IMR-90 (cell line): ENCODE results near the gene TPSG1. TPM values are rescaled to one million over a fixed set of nuclear protein-coding genes. Genes with fewer than 3 reads are reported as not detected.

Experiments used
- ATAC-seq: fragments of 200-7000 bp; cut with Tn5 transposase; 2 replicates; pipeline ENCODE4 v1.9.1; 2020; ENCODE audit warnings: low read depth, mild to moderate bottlenecking, moderate library complexity
- BruUV-seq: library from RNA; stranded (reverse); fragments of 400-500 nt; replicated peaks from 2 replicates; lab custom pipeline; 2021; lab: Mats Ljungman, UMichigan
- CTCF ChIA-PET: fragments of 300-600 bp; formaldehyde crosslinking; extraction: SDS; loops from one replicate; lab custom pipeline; 2021; ENCODE audit warnings: antibody characterized with exemption; lab: Yijun Ruan, JAX
- POLR2A ChIA-PET: fragments of 300-600 bp; sonication (Branson Sonifier 250); formaldehyde crosslinking; loops from one replicate; lab custom pipeline; 2022; ENCODE audit warnings: antibody characterized with exemption; ENCODE audit not compliant: unreplicated experiment; lab: Charles Lee
- DNase-seq: peaks from one replicate; pipeline ENCODE4 v3.0.0; 2013
- H2AFZ ChIP-seq: replicated peaks from 2 replicates; pipeline ENCODE3; 2013; ENCODE audit warnings: low read length, mild to moderate bottlenecking; ENCODE audit not compliant: poor library complexity
- H2AK5ac ChIP-seq: 2 replicates; pipeline ENCODE4 v1.6.1; 2013; ENCODE audit warnings: low read depth, low read length, inconsistent platforms
- H2AK9ac ChIP-seq: replicated peaks from 2 replicates; pipeline ENCODE3; 2013; ENCODE audit warnings: mild to moderate bottlenecking, low read depth, low read length, moderate library complexity; ENCODE audit not compliant: poor library complexity
- H2BK120ac ChIP-seq: 2 replicates; pipeline ENCODE4 v1.6.1; 2013; ENCODE audit warnings: low read depth, low read length, inconsistent platforms
- H2BK15ac ChIP-seq: 3 replicates; pipeline ENCODE4 v1.6.1; 2013; ENCODE audit warnings: low read depth, low read length, inconsistent platforms
- H2BK20ac ChIP-seq: 2 replicates; pipeline ENCODE4 v1.6.1; 2013; ENCODE audit warnings: low read depth, mild to moderate bottlenecking, inconsistent platforms, low read length, moderate library complexity
- H2BK5ac ChIP-seq: 2 replicates; pipeline ENCODE4 v1.6.1; 2013; ENCODE audit warnings: mild to moderate bottlenecking, low read depth, low read length, inconsistent platforms; ENCODE audit not compliant: poor library complexity, severe bottlenecking
- H3K14ac ChIP-seq: replicated peaks from 2 replicates; pipeline ENCODE4 v1.6.1; 2013; ENCODE audit warnings: low read depth, low read length, inconsistent platforms
- H3K18ac ChIP-seq: 2 replicates; pipeline ENCODE4 v1.6.1; 2013; ENCODE audit warnings: low read depth, low read length, control low read depth
- H3K23ac ChIP-seq: 2 replicates; pipeline ENCODE4 v1.6.1; 2013; ENCODE audit warnings: low read depth, low read length, inconsistent platforms
- H3K27ac ChIP-seq: 2 replicates; pipeline ENCODE4 v1.5.1; 2013; ENCODE audit warnings: mild to moderate bottlenecking, control low read depth, low read length; ENCODE audit not compliant: insufficient read depth
- H3K27me3 ChIP-seq: 2 replicates; pipeline ENCODE4 v1.6.1; 2013; ENCODE audit warnings: low read length; ENCODE audit not compliant: control insufficient read depth, insufficient read depth
- H3K36me3 ChIP-seq: 2 replicates; pipeline ENCODE4 v1.6.1; 2013; ENCODE audit warnings: low read length, mixed read lengths; ENCODE audit not compliant: control insufficient read depth, insufficient read depth
- H3K4ac ChIP-seq: 2 replicates; pipeline ENCODE4 v1.6.1; 2013; ENCODE audit warnings: low read depth, low read length, inconsistent platforms
- H3K4me1 ChIP-seq: 2 replicates; pipeline ENCODE4 v1.6.1; 2013; ENCODE audit warnings: low read length, mixed read lengths; ENCODE audit not compliant: control insufficient read depth, insufficient read depth
- H3K4me2 ChIP-seq: 2 replicates; pipeline ENCODE4 v1.6.1; 2013; ENCODE audit warnings: low read depth, mild to moderate bottlenecking, control low read depth, low read length, moderate library complexity
- H3K4me3 ChIP-seq: 2 replicates; pipeline ENCODE4 v1.5.1; 2013; ENCODE audit warnings: low read depth, mild to moderate bottlenecking, control low read depth, low read length, moderate library complexity; ENCODE audit not compliant: insufficient read depth
- H3K56ac ChIP-seq: 2 replicates; pipeline ENCODE4 v1.6.1; 2013; ENCODE audit warnings: low read length, inconsistent platforms; ENCODE audit not compliant: insufficient read depth; ENCODE audit errors: extremely low read depth
- H3K79me1 ChIP-seq, 2 experiments: 2 replicates each; pipeline ENCODE4 v1.6.1; 2013; ENCODE audit warnings: low read length in 2 of 2, inconsistent platforms in 1 of 2, low read depth in 1 of 2
- H3K9ac ChIP-seq: 2 replicates; pipeline ENCODE4 v1.6.1; 2013; ENCODE audit warnings: low read depth, low read length, control low read depth
- H3K9me1 ChIP-seq: 2 replicates; pipeline ENCODE4 v1.6.1; 2013; ENCODE audit warnings: low read length, inconsistent platforms; ENCODE audit not compliant: insufficient read depth
- H3K9me3 ChIP-seq: 2 replicates; pipeline ENCODE4 v1.6.1; 2013; ENCODE audit warnings: low read length; ENCODE audit not compliant: control insufficient read depth, insufficient read depth
- H4K20me1 ChIP-seq: 2 replicates; pipeline ENCODE4 v1.6.1; 2013; ENCODE audit warnings: low read length, inconsistent platforms; ENCODE audit not compliant: insufficient read depth
- H4K5ac ChIP-seq: 2 replicates; pipeline ENCODE4 v1.6.1; 2013; ENCODE audit warnings: mild to moderate bottlenecking, low read depth, low read length, control low read depth
- H4K8ac ChIP-seq, 2 experiments: 2 replicates each; pipeline ENCODE4 v1.6.1; 2013; ENCODE audit warnings: low read depth in 2 of 2, low read length in 2 of 2, control low read depth in 1 of 2, inconsistent platforms in 1 of 2
- H4K91ac ChIP-seq: 2 replicates; pipeline ENCODE4 v1.6.1; 2013; ENCODE audit warnings: low read depth, low read length, inconsistent platforms; ENCODE audit not compliant: insufficient read depth
- BHLHE40 ChIP-seq: fragments of 150-350 bp; IDR thresholded peaks from 2 replicates; pipeline ENCODE4 v1.6.1; 2016; ENCODE audit warnings: mild to moderate bottlenecking, low read depth, low read length
- CEBPB ChIP-seq: IDR thresholded peaks from 2 replicates; pipeline ENCODE4 v1.6.1; 2012; ENCODE audit warnings: low read depth, low read length, improper control_type of control experiment
- CHD1 ChIP-seq: IDR thresholded peaks from 2 replicates; pipeline ENCODE4 v1.6.1; 2012; ENCODE audit warnings: low read depth, low read length, improper control_type of control experiment
- CTCF ChIP-seq: conservative IDR thresholded peaks from 2 replicates; pipeline ENCODE4 v1.5.1; 2012; ENCODE audit warnings: mild to moderate bottlenecking, low read depth, low read length, improper control_type of control experiment
- FOS ChIP-seq: fragments of 150-350 bp; IDR thresholded peaks from 2 replicates; pipeline ENCODE4 v1.6.1; 2016; ENCODE audit warnings: low read depth, low read length
- MAFK ChIP-seq: IDR thresholded peaks from 2 replicates; pipeline ENCODE4 v1.6.1; 2012; ENCODE audit warnings: low read depth, low read length, improper control_type of control experiment
- MAZ ChIP-seq: IDR thresholded peaks from 2 replicates; pipeline ENCODE4 v1.6.1; 2012; ENCODE audit warnings: low read depth, mild to moderate bottlenecking, low read length, improper control_type of control experiment, moderate library complexity, borderline replicate concordance
- NFE2L2 ChIP-seq: fragments of 150-350 bp; IDR thresholded peaks from 2 replicates; pipeline ENCODE4 v1.6.1; 2016; ENCODE audit warnings: low read depth, mild to moderate bottlenecking, low read length
- POLR2A ChIP-seq: IDR thresholded peaks from 2 replicates; pipeline ENCODE4 v1.6.1; 2012; ENCODE audit warnings: mild to moderate bottlenecking, low read depth, low read length
- RAD21 ChIP-seq: IDR thresholded peaks from 2 replicates; pipeline ENCODE4 v1.6.1; 2012; ENCODE audit warnings: low read length, improper control_type of control experiment
- RFX5 ChIP-seq: IDR thresholded peaks from 2 replicates; pipeline ENCODE4 v1.8.0; 2012; ENCODE audit warnings: low read depth, mild to moderate bottlenecking, low read length, moderate library complexity
- SMC3 ChIP-seq: fragments of 150-350 bp; IDR thresholded peaks from 2 replicates; pipeline ENCODE4 v1.6.1; 2016; ENCODE audit warnings: low read depth, mild to moderate bottlenecking, antibody characterized with exemption, low read length, moderate library complexity
- USF2 ChIP-seq: fragments of 150-350 bp; IDR thresholded peaks from 2 replicates; pipeline ENCODE4 v1.6.1; 2017; ENCODE audit warnings: mild to moderate bottlenecking, antibody characterized with exemption, low read length, low read depth
- WGBS, 2 experiments: methylation state at CpG; one replicate each; pipeline versions ENCODE4 v1.1.5 to v1.1.7; 2013; ENCODE audit warnings: missing lambda C conversion rate in 2 of 2; ENCODE audit not compliant: insufficient read length in 1 of 2; ENCODE audit errors: extremely low coverage in 2 of 2; 5-methylcytosine and 5-hydroxymethylcytosine counted together
- dilution Hi-C: fragments of 300-500 bp; cut with HindIII; formaldehyde crosslinking; loops from one replicate; pipeline ENCODE4 v1.14.3; 2018; ENCODE audit warnings: low sequenced_read_pairs; ENCODE audit not compliant: unreplicated experiment
- in situ Hi-C: fragments of 300-500 bp; cut with MboI; formaldehyde crosslinking; loops from 3 replicates; pipeline ENCODE4 v1.14.3; 2019; ENCODE audit warnings: low sequenced_read_pairs, inconsistent platforms, mixed read lengths
- intact Hi-C: fragments of 100-400 bp; cut with micrococcal nuclease; formaldehyde crosslinking; loops from 2 replicates; pipeline ENCODE4 v1.10.0; 2022
- polyA plus RNA-seq, 3 experiments: library from polyadenylated mRNA; depleted of rRNA; stranded (reverse); fragments of >200 nt; gene quantifications; 2 replicates each; pipeline ENCODE4 v1.2.3, GENCODE V29; 2012; ENCODE audit warnings: low replicate concordance in 1 of 3
- total RNA-seq: library from RNA; depleted of rRNA; stranded (reverse); fragments of >200 nt; gene quantifications from 2 replicates; pipeline ENCODE4 v1.2.3, GENCODE V29; 2012

TPSG1 gene
- total and polyA plus RNA-seq, 2 of the 4 experiments (the other 2 are of a cell fraction) = not detected

GRCh38 chr16:1237990-1238389 lies 12.9 kb upstream of the TPSG1 start:
- intact Hi-C loops (no loop called here), dilution Hi-C loops (no loop called here), in situ Hi-C loops (no loop called here)
- Histone ChIP-seq H2BK15ac (no peak overlapping the region), H3K9me1 (peaks cover 4% of the 10 kb centered on the region; the same call in 1 of the 2 replicates), H2BK120ac (no peak overlapping the region), H4K20me1 (no peaks in the 10 kb centered on the region), H3K4ac (no peak overlapping the region), H2BK20ac (no peak overlapping the region), H3K18ac (no peak overlapping the region), H3K4me2 (no peak overlapping the region), H2BK5ac (no peak overlapping the region), H3K14ac (no peak overlapping the region), H3K56ac (no peak overlapping the region), H3K27me3 (no peaks in the 10 kb centered on the region; the same call in 1 of the 2 replicates), H3K79me1 (no peaks in the 10 kb centered on the region), H3K23ac (no peak overlapping the region), H4K91ac (no peak overlapping the region), H3K4me1 (no peaks in the 10 kb centered on the region), H3K27ac (no peak overlapping the region), H4K5ac (no peak overlapping the region), H3K36me3 (no peaks in the 10 kb centered on the region), H3K4me3 (no peak overlapping the region), H4K8ac (no peak overlapping the region), H2AK5ac (no peak overlapping the region), H2AFZ (peak overlapping the region; percentile 11), H3K9ac (no peak overlapping the region), H3K9me3 (no peaks in the 10 kb centered on the region), H2AK9ac (no peak overlapping the region)
- CTCF ChIA-PET = no interaction called here
- TF ChIP-seq MAZ (no peak), RAD21 (no peak), CEBPB (no peak), CTCF (no peak), FOS (no peak), CHD1 (no peak), RFX5 (no peak), USF2 (no peak), MAFK (no peak), NFE2L2 (no peak), SMC3 (no peak), POLR2A (no peak), BHLHE40 (no peak)
- WGBS, 2 experiments = 80% methylated on average over 5 of the region's 9 CpGs; no CpG with 5 or more reads in 1 of the 2 experiments
- POLR2A ChIA-PET = no interaction called here
- ATAC-seq = no peak
- no peak for DNase-seq
- BruUV-seq = no TSS peak
